Suppressor macrophage treated with lipopolysaccharide for 1 hour (primary cell): ENCODE results near the gene PDE5A.
"Not testable (repeated sequence)": the region's sequence is repeated elsewhere in the genome, so short reads cannot be mapped to it uniquely, and the experiment has no call there.

ENCODE experiments used
- DNase-seq, 3 donors: peaks; one replicate each; pipeline ENCODE4 v3.0.0-alpha.2; 2020 to 2022

The PDE5A gene

GRCh38 chr4:119628281-119629141, at the start of gene PDE5A:
PDE5A (minus strand) TSS chr4:119628804; CDS start chr4:119628671, 133 bp downstream.
- DNase-seq = peak; percentile 72 to 90 (median 82)

GRCh38 chr4:119676101-119676500, 47.5 kb upstream of the PDE5A start:
- DNase-seq = no peak

- DNase-seq = no peak
Observed at GRCh38 chr4:119675391-119675790, 46.8 kb upstream of the PDE5A start.

DNA sequence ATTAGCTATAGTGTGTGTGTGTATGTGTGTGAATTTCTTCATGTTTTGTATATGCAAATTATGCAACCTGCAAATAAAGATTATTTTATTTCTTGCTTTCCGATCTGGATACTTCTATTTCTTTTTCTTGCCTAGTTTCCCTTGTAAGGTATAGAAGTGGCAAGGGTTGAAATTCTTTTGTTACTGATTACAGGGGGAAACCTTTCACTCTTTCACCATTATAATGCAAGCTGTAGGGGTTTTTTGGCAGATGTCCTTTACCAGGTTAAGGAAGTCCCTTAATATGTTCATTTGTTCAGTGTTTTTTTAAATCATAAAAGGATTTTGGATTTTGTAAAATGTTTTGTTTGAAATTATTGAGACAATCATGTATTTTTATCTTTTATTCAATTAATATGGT, 44.3 kb upstream of the PDE5A start:
- no peak for DNase-seq

- no peak for DNase-seq
Observed at GRCh38 chr4:119672086-119672485, 43.5 kb upstream of the PDE5A start.

DNA sequence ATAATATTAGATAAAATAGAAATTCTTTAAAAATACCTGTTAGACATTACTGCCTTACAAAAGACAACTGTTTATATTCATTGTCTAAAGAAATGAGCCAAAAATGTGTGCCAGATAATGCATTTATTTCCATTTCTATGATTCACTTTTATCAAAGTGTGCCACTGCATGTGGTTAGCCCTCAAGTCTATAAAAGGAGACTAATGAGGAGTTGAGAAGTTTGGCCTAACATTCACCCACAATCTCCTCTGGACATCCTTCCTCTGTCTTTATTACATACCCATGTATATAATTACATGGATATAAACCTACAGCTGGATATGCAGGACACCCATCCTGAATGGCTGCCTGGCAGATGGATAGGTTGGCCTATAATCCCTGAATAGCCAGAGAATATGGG, 42.6 kb upstream of the PDE5A start:
- DNase-seq = no peak

GRCh38 chr4:119667802-119668201, 39.2 kb upstream of the PDE5A start:
- DNase-seq = peak in 1 of 3 donors; percentile 1

GRCh38 chr4:119666653-119667091, 38.1 kb upstream of the PDE5A start:
- DNase-seq = no peak

DNA sequence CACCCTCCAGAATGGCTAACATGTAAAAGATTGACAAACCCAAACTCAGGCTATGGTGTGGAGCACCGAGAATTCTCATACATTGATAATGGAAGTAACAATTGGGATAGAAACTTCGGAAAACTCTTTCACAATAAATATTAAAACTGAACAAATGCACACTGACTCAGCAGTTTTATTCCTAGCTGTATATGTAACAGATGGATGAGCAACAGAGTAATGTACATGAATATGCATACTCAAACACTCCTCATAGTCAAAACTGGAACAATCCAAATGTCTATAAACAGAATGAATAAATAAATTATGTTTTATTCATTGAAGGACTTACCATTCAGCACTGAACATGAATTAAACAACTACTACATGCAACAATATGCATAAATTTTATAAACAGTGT, 37.1 kb upstream of the PDE5A start:
- DNase-seq = no peak

- no peak for DNase-seq
Observed at GRCh38 chr4:119664168-119664907, 35.7 kb upstream of the PDE5A start.

DNA sequence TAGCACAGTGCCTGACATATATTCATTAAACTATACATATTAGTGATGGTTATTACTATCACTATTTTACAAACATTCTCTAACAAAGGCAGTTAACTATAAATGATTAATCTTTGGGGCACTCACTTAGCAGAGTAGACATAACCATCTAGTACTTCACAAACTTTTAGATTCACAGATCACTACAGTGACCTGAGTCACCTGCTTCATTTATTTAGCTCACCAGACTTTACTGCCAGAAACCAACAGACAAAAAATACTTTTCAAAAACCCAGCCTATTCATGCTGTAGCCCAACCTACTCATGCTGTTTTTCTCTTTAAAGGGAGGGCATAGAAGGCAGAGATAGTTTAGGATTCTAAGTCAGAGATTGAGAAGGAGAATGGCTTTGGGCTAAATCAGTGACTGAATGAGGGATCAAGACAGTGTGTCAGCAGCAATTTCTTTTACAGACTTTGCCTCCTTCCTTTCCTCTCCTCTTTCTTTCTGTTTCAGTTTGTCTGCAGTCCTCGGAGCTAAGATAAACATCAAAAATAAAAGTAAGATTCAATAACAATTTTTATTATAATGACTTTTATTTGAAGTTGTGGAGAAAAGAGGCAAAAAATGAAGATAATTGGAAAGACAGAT, 34.7 kb upstream of the PDE5A start:
- no peak for DNase-seq

GRCh38 chr4:119662612-119663011, 34.0 kb upstream of the PDE5A start:
- not testable (repeated sequence) for DNase-seq

DNA sequence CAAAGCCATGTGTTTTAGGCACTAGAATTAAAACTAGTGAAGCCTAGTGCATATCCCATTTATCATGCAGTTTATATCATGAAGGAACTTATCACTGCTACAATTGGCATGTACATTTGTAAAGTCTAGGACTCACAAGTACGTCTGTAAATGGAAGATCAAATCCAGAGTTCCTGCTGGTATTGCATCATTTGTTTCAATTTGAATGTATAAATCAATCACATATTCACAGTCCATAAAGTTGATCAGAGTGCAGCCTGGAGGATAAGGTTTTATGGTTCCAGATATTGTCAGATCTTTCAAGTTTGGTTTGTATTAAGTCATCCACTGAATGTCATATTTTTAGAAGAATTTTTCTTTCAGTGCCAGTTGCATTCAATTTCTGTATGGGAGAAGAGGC, 32.6 kb upstream of the PDE5A start:
- DNase-seq = no peak

DNA sequence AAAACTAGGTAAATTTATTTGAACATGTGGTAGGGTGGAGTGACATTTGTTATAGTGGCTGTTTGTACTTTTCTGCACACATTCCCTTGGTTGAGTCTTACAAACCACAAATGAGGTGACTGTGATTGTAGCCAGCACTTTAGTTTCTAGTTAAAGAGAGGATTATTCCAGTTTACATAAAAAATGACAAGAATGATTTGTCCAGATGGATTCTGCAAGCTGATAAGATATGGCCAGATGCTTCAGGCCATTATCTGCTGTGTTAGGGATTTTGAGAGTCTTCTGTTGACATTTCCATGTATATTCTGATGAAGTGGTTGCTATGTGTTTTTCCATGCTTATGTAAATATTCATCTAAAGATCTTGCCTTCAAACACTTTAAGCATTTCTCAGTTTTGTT, 31.0 kb upstream of the PDE5A start:
- DNase-seq = no peak

DNA sequence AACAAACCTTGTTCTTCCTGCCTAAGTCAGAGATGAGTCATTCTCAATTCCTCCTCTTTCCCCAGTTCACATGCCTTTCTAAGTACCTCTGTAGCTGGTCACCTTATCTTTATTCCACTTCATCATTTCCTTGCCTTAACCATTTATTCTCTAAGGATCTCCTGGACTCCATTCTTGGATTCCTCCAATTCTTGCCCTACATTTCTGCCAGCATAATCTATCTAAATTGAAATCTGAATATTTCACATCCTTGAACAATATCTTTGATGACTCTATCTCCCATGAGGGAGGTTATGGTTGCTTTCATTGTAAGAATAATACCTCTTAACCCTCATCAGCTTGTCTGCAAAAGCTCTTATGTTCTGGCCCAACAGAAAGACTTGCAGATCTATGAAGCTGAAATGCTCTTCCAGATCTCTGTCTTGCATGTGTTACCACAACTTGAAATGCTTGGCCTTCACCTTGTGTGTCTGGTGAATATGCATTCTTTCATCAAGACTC, 28.6 kb upstream of the PDE5A start:
- DNase-seq = no peak

DNA sequence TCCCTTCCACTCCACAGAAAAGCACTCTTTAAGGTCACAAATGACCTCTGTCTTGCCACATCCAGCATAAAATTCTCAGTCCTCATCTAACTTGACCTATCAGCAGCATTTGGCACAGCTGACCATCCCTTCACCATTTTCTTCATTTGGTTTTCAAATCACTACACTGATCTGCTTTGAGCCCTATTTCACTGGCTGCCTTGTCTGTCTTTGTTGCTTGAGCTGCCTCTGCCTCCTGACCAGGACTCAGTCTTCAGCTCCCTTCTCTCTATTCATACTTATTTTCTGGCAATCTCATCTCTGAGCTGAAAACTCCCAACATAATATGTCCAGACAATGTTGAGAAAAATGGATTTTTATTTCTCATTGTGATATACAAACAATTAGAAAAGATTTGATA, 27.7 kb upstream of the PDE5A start:
- DNase-seq = no peak

DNA sequence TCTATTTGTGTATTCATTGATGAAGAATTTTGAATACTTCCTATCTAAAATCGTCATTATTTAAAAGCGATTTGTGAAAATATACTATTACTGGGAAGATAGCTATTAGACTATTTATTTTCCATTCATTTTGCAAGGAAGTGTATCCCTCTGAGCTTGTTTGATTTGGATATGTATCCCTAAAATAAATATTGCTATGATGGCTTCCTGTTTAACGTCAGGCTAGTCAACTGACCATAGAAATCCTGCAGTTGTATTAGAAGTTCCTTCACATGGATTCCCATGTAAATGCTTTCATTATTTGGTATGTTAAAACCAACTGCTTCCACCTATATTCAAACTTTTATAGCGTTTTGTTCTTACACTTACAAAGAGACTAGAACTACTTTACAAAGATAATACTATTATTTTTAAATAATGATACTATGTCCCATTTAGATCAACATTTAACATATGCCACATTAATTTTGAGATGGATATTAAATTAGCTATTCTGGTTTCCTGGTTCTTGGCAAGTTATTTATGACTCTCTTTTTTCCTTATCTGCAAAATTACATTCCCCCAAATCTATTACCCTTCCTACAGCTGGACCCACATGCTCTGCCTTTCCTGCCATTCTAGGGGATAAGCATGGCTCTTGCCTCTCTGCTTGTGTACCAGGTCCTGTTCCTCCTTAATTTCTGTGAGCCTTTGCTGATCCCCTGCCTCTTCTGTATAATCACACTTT, 26.7 kb upstream of the PDE5A start:
- DNase-seq = no peak

DNA sequence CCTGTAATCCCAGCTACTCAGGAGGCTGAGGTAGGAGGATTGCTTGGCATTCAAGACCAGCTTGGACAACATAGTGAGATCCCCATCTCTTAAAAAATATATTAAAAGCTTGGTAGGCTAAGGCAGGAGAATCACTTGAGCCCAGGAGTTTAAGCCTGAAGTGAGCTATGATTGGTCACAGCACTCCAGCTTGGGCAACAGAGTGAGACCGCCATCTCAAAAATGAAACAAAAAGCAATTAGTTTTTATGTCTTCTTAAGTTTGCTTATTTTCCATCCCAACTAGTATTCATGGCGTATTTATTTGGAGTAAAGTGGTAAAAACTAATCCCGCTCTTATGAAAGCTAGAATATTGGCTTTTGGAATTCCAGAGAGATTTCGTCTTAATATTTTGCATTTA, 25.4 kb upstream of the PDE5A start:
- no peak for DNase-seq

DNA sequence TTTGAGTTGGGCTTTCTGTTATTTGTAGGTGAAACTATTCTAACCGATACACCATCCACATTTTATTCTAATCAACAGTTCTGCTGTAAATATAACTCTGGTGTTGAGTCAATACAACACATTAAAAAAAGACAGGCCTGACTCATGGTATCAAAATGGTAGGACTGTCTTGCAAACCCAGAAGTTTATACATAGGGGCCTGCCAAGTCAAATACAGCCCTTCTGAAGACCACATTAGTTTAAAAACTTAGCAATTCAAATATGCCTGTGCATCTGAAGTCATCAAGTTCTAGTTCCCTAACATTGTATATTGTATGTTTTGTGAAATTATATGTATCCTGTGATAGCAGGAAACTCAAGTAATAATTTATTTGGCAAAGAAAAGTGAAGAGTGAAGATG, 24.4 kb upstream of the PDE5A start:
- no peak for DNase-seq

GRCh38 chr4:119648398-119648797, 19.8 kb upstream of the PDE5A start:
- DNase-seq = no peak

GRCh38 chr4:119647558-119647957, 19.0 kb upstream of the PDE5A start:
- DNase-seq = no peak

- DNase-seq = no peak
Observed at GRCh38 chr4:119646347-119647071, 17.9 kb upstream of the PDE5A start.
